B cell (primary cell): Measurements from ENCODE around the gene PHACTR1.

Experiments
- CTCF ChIP-seq: fragments of 200-600 bp; IDR thresholded peaks from one replicate; pipeline ENCODE4 v1.8.0; 2022; ENCODE audit warnings: antibody characterized with exemption, mild to moderate bottlenecking
- EZH2 ChIP-seq: IDR thresholded peaks from 2 replicates; pipeline ENCODE4 v1.6.1; 2012; ENCODE audit warnings: borderline replicate concordance, low read depth, mild to moderate bottlenecking, moderate library complexity, low read length; ENCODE audit not compliant: insufficient read depth, poor library complexity, severe bottlenecking

GRCh38 chr6:12943549-12943948 lies 227.0 kb downstream of the PHACTR1 start:
- TF ChIP-seq CTCF (no peak), EZH2 (no peak)
